Adrenal gland (tissue), 5 donors: Measurements from ENCODE around the gene HDAC10.

Experiments used
- POLR2A ChIP-seq, 2 donors: fragments of 450-650 bp; IDR thresholded peaks; one replicate each; pipeline ENCODE4 v1.6.1; 2017; ENCODE audit warnings: antibody characterized with exemption in 2 of 2, mild to moderate bottlenecking in 2 of 2, moderate library complexity in 1 of 2
- TF ChIP-seq, protein P1 (sequence below), 6 experiments: fragments of 450-650 bp in 4 of 6; fragments of 200-600 bp in 2 of 6; sonication (generic) in 1 of 6; IDR thresholded peaks; 1 replicate in 5 of 6; 2 replicates in 1 of 6; pipeline versions ENCODE4 v1.5.1 to v1.8.0; 2016 to 2021; ENCODE audit warnings: antibody characterized with exemption in 6 of 6, mild to moderate bottlenecking in 2 of 6, moderate library complexity in 1 of 6
- donor health status: DM: no; HTN: no; CAD: no.

DNA sequence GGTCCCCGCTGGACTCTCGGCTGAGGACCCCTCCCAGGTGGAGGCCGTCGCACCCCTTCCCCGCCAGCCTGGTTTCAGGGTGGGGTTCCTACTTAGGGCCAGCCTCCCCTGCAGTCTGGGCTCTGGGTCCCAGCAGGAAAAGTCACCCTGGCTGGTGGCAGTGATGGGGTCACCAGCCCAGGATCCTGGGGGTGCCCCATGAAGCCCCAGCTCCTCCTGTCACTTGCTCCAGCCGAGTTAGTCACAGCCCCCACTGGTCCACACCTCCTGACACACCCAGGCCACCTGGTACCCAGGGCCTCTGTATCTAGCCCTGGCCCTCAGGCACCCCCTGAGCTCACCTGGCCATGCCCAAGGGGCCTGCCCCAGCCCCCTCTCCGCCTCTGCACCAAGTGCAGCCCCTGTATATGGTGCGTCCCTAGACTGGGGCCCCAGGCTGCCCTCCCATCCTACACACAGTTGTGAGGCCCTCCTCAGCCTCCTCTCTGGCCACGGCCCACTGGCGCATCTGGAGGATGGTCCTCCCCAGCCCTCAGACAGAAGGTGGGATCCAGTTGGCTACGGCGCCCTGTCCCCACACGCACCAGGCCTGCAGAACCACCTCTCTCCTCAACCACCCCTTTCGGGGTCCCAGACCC is 49.7 kb upstream of the HDAC10 start:
- TF ChIP-seq, protein P1, sequence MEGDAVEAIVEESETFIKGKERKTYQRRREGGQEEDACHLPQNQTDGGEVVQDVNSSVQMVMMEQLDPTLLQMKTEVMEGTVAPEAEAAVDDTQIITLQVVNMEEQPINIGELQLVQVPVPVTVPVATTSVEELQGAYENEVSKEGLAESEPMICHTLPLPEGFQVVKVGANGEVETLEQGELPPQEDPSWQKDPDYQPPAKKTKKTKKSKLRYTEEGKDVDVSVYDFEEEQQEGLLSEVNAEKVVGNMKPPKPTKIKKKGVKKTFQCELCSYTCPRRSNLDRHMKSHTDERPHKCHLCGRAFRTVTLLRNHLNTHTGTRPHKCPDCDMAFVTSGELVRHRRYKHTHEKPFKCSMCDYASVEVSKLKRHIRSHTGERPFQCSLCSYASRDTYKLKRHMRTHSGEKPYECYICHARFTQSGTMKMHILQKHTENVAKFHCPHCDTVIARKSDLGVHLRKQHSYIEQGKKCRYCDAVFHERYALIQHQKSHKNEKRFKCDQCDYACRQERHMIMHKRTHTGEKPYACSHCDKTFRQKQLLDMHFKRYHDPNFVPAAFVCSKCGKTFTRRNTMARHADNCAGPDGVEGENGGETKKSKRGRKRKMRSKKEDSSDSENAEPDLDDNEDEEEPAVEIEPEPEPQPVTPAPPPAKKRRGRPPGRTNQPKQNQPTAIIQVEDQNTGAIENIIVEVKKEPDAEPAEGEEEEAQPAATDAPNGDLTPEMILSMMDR (IDR thresholded peaks at IDR 0.05) = no peak
- no peak for TF ChIP-seq POLR2A (IDR thresholded peaks at IDR 0.05)
